ENCODE measurements around the gene ZNHIT1. TPM values are rescaled to one million over a fixed set of nuclear protein-coding genes. Genes with fewer than 3 reads are reported as not detected.

The ZNHIT1 gene
- total and polyA plus RNA-seq, 10 donors, result 47.3 to 127 (median 68.0) TPM

GRCh38 chr7:101271021-101271420, 53.1 kb downstream of the ZNHIT1 start:
- Histone ChIP-seq H3K36me3 (no peaks in the 10 kb centered on the region), H3K4me3 (no peak overlapping the region), H3K27me3 (replicated peaks in 1 of 7) (peaks cover 0 to 11% (median 0%) of the 10 kb centered on the region in 7 donors), H3K4me1 (no peaks in the 10 kb centered on the region), H3K9me3 (no peaks in the 10 kb centered on the region), H3K27ac (no peak overlapping the region)
- DNase-seq, result no peak
- intact Hi-C loops (cut with DNase I; ENCODE audit: low total_unique reads), result no loop called here
- no peak for TF ChIP-seq POLR2A (IDR thresholded peaks at IDR 0.05)
- no peak for TF ChIP-seq POLR2AphosphoS5 (IDR thresholded peaks at IDR 0.05)
- no peak for TF ChIP-seq CTCF (IDR thresholded peaks at IDR 0.05 in 8 of 11, conservative IDR thresholded peaks at IDR 0.05 in 3 of 11)
- WGBS, 5 donors, result 70 to 84% (median 74%) methylated on average over 5 of the region's 5 CpGs

DNA sequence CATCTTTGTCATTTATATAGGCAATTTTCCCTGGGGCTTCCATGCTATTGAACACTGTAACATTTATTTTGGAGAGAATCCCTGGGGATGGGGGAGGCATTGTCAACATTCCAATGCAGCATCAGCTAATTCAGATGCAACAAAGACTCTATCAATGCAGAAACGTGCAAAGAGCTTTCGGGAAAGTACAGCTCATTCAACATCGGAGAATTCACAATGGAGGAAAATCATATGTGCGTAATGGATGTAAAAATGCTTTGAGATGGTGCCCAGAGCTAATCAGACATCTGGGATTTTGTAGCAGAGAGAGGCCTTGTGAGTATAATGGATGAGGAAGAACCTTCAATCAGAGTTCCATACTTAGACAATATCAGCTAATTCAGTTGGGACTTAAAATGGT, 55.2 kb downstream of the ZNHIT1 start:
- no peaks in the 10 kb centered on the region for H3K9me3 ChIP-seq
- no peak overlapping the region for H3K4me3 ChIP-seq
- no peaks in the 10 kb centered on the region for H3K36me3 ChIP-seq
- peaks cover 0 to 14% (median 0%) of the 10 kb centered on the region in 7 donors for H3K27me3 ChIP-seq (replicated peaks in 1 of 7)
- WGBS, 5 donors, result 64 to 78% (median 77%) methylated on average over 4 of the region's 4 CpGs
- TF ChIP-seq POLR2AphosphoS5 (IDR thresholded peaks at IDR 0.05), result no peak
- no peak for TF ChIP-seq CTCF (IDR thresholded peaks at IDR 0.05 in 8 of 11, conservative IDR thresholded peaks at IDR 0.05 in 3 of 11)
- DNase-seq, result no peak
- H3K4me1 ChIP-seq, result no peaks in the 10 kb centered on the region
- no peak overlapping the region for H3K27ac ChIP-seq
- intact Hi-C loops (cut with DNase I; ENCODE audit: low total_unique reads), result no loop called here

Small RNA genes within 50 kb of the gene (small RNA-seq; reads per million reads assigned to genes)
- 0 reads per million in 4 donors for gene RNU6-1104P

Other genes starting within 250 kb of the ZNHIT1 start
- gene MUC12, start 248.6 kb upstream of the ZNHIT1 start, total RNA-seq, result under 1 TPM in 5 of 7 donors, not detected in 2; 0.07 to 0.89 (median 0.57) TPM
- gene MUC12, start 248.6 kb upstream of the ZNHIT1 start, polyA plus RNA-seq, result 1 to 10 TPM in 2 of 3 donors, under 1 TPM in 1; 0.90 to 1.7 (median 1.3) TPM
- gene MUC17, start 198.1 kb upstream of the ZNHIT1 start, total RNA-seq, result not detected
- gene MUC17, start 198.1 kb upstream of the ZNHIT1 start, polyA plus RNA-seq, result not detected
- 10 to 100 TPM; 34.9 to 82.2 (median 52.2) TPM for gene TRIM56, start 132.7 kb upstream of the ZNHIT1 start, total RNA-seq
- gene TRIM56, start 132.7 kb upstream of the ZNHIT1 start, polyA plus RNA-seq, result 10 to 100 TPM in 1 of 3 donors, 1 to 10 TPM in 2; 5.0 to 16.0 (median 6.3) TPM
- gene SERPINE1, start 91.1 kb upstream of the ZNHIT1 start, total RNA-seq, result 10 to 100 TPM in 3 of 7 donors, 1 to 10 TPM in 4; 2.3 to 46.4 (median 8.0) TPM
- 1 to 10 TPM; 2.2 to 4.6 (median 2.6) TPM for gene SERPINE1, start 91.1 kb upstream of the ZNHIT1 start, polyA plus RNA-seq
- gene AP1S1, start 63.7 kb upstream of the ZNHIT1 start, total RNA-seq, result 10 to 100 TPM; 20.8 to 49.5 (median 30.4) TPM
- 10 to 100 TPM; 15.4 to 45.0 (median 31.8) TPM for gene AP1S1, start 63.7 kb upstream of the ZNHIT1 start, polyA plus RNA-seq
- gene VGF, start 52.6 kb upstream of the ZNHIT1 start, total RNA-seq, result under 1 TPM in 2 of 7 donors, not detected in 5; 0.19 to 0.21 TPM
- gene VGF, start 52.6 kb upstream of the ZNHIT1 start, polyA plus RNA-seq, result under 1 TPM in 2 of 3 donors, not detected in 1; 0.06 to 0.09 TPM
- gene NAT16, start 37.9 kb upstream of the ZNHIT1 start, total RNA-seq, result not detected
- gene NAT16, start 37.9 kb upstream of the ZNHIT1 start, polyA plus RNA-seq, result not detected
- not detected for gene MOGAT3, start 17.1 kb upstream of the ZNHIT1 start, total RNA-seq
- gene MOGAT3, start 17.1 kb upstream of the ZNHIT1 start, polyA plus RNA-seq, result not detected
- gene PLOD3, start 584 bp upstream of the ZNHIT1 start, total RNA-seq, result 10 to 100 TPM; 36.4 to 72.5 (median 59.5) TPM
- gene PLOD3, start 584 bp upstream of the ZNHIT1 start, polyA plus RNA-seq, result 10 to 100 TPM; 20.4 to 42.4 (median 25.4) TPM
- gene CLDN15, start 19.6 kb downstream of the ZNHIT1 start, total RNA-seq, result 10 to 100 TPM; 16.7 to 49.2 (median 24.2) TPM
- 10 to 100 TPM; 11.1 to 26.4 (median 14.5) TPM for gene CLDN15, start 19.6 kb downstream of the ZNHIT1 start, polyA plus RNA-seq
- 100 to 1,000 TPM; 130 to 234 (median 179) TPM for gene FIS1, start 26.9 kb downstream of the ZNHIT1 start, total RNA-seq
- 100 to 1,000 TPM; 131 to 250 (median 179) TPM for gene FIS1, start 26.9 kb downstream of the ZNHIT1 start, polyA plus RNA-seq
- gene IFT22, start 103.6 kb downstream of the ZNHIT1 start, total RNA-seq, result 1 to 10 TPM; 5.5 to 7.2 (median 6.5) TPM
- 10 to 100 TPM in 1 of 3 donors, 1 to 10 TPM in 2; 7.8 to 11.0 (median 8.0) TPM for gene IFT22, start 103.6 kb downstream of the ZNHIT1 start, polyA plus RNA-seq
- under 1 TPM in 3 of 7 donors, not detected in 4; 0.15 to 0.23 (median 0.19) TPM for gene COL26A1, start 144.7 kb downstream of the ZNHIT1 start, total RNA-seq
- gene COL26A1, start 144.7 kb downstream of the ZNHIT1 start, polyA plus RNA-seq, result under 1 TPM; 0.22 to 0.32 (median 0.29) TPM

All from spleen (tissue), 11 donors.